HL-60 (cell line): ENCODE measurements around the gene LOXL1.
"Not testable (repeated sequence)": the region's sequence is repeated elsewhere in the genome, so short reads cannot be mapped to it uniquely, and the experiment has no call there.

Source experiments
- DNase-seq, 2 experiments: peaks; one replicate each; pipeline ENCODE4 v3.0.0-alpha.2; 2010 to 2020; ENCODE audit warnings: low read depth in 1 of 2, low spot score in 1 of 2
- H3K27ac ChIP-seq: fragments of 250-450 bp; sonication (Bioruptor Pico); replicated peaks from 2 replicates; pipeline ENCODE4 v1.5.1; 2020; ENCODE audit warnings: mild to moderate bottlenecking, moderate library complexity
- H3K27me3 ChIP-seq: fragments of 250-450 bp; sonication (Bioruptor Pico); 2 replicates; pipeline ENCODE4 v1.5.1; 2021; ENCODE audit warnings: mild to moderate bottlenecking, moderate library complexity; ENCODE audit not compliant: insufficient read depth, poor library complexity, severe bottlenecking
- H3K4me3 ChIP-seq: replicated peaks from 2 replicates; pipeline ENCODE4 v1.5.1; 2011; ENCODE audit warnings: mild to moderate bottlenecking, control low read depth, low read length; ENCODE audit not compliant: insufficient read depth
- CTCF ChIP-seq: IDR thresholded peaks from one replicate; pipeline ENCODE4 v1.5.1; 2011; ENCODE audit warnings: low read length, control low read depth, inconsistent platforms; ENCODE audit not compliant: insufficient read depth
- GABPA ChIP-seq: IDR thresholded peaks from 2 replicates; pipeline ENCODE4 v1.6.1; 2012; ENCODE audit warnings: low read depth
- POLR2AphosphoS5 ChIP-seq: IDR thresholded peaks from 2 replicates; pipeline ENCODE4 v1.6.1; 2012; ENCODE audit warnings: low read depth
- REST ChIP-seq: IDR thresholded peaks from 2 replicates; pipeline ENCODE4 v1.6.1; 2012; ENCODE audit warnings: low read depth; ENCODE audit not compliant: insufficient replicate concordance
- SPI1 ChIP-seq: IDR thresholded peaks from 2 replicates; pipeline ENCODE4 v1.6.1; 2012; ENCODE audit warnings: low read depth, mild to moderate bottlenecking, borderline replicate concordance

The LOXL1 gene

GRCh38 chr15:73972984-73973682 lies 46.9 kb downstream of the LOXL1 start:
- no peak overlapping the region for H3K27ac ChIP-seq
- no peak overlapping the region for H3K4me3 ChIP-seq
- DNase-seq, result peak in 1 of 2 experiments; percentile 80
- TF ChIP-seq REST (no peak), SPI1 (peak; percentile 85; the same call in 1 of the 2 replicates), POLR2AphosphoS5 (no peak), CTCF (peak; percentile 82), GABPA (no peak)
- no peaks in the 10 kb centered on the region for H3K27me3 ChIP-seq

- not testable (repeated sequence) for H3K27me3 ChIP-seq, DNase-seq, H3K4me3 ChIP-seq, H3K27ac ChIP-seq
Observed at GRCh38 chr15:73973683-73974200, 47.5 kb downstream of the LOXL1 start.

- not testable (repeated sequence) for H3K4me3 ChIP-seq, H3K27me3 ChIP-seq, H3K27ac ChIP-seq
- 0 out of 2 replicates have a peak, but pooled peaks have one; percentile 18 for TF ChIP-seq POLR2AphosphoS5
- DNase-seq, result peak; percentile 87
Observed at GRCh38 chr15:73975440-73976125, 49.3 kb downstream of the LOXL1 start.

GRCh38 chr15:73978896-73979295 lies 52.6 kb downstream of the LOXL1 start:
- DNase-seq, result no peak
- TF ChIP-seq GABPA, result no peak
- no peak for TF ChIP-seq POLR2AphosphoS5
- TF ChIP-seq SPI1, result no peak
- TF ChIP-seq REST, result no peak
- TF ChIP-seq CTCF, result no peak

More at GRCh38 chr15:73978896-73979295, 52.6 kb downstream of the LOXL1 start:
- Histone ChIP-seq H3K27me3 (no peaks in the 10 kb centered on the region), H3K4me3 (no peak overlapping the region), H3K27ac (no peak overlapping the region)
